ENCODE measurements around the gene ZNF432. TPM values are rescaled to one million over a fixed set of nuclear protein-coding genes. Genes with fewer than 3 reads are reported as not detected.

Gene ZNF432
- total and polyA plus RNA-seq, 2 of the 13 experiments (the other 11 are each of a cell fraction or from before 2014, with no cell fraction given), result 4.1 to 8.7 TPM

DNA sequence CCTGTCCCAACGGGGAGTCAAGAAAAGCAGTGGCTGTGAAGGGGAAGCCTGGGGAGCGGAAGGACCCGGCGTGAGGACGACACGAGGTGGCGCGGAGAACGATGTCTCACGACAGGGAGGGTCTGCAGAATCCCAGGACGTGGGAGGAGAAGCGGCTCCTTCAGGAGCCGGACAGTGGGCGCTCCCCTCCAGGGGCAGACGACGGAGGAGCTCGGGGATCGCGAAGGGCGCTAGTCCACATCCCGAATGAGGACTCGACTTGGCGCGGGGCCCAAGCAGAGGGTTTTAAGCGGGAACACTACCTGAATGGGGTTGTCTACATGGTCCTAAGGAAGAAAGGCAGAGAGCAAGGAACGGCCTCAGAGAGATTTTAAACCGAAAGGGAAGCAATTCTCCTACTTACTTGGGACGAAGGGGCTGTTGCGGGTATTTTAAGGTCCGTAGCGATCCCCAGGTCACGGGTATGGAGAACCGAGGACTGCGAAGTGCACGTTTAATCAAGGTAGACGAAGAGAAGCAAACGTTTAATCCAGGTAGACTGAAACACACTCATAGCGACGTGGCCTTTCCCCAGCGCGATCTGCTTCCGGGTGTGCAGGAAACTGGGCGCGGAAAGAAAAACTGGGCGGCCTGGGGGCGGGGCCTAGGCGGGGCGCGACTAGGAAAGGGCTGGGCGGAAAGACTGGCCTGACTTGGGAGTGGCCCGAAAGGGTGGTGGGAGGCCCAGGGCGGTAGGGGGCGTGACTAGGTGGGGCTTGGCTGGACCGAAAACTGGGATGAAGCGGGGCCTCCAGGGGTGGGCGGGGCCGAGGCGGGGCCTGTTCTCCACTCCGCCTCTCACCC lies 46.8 kb upstream of the ZNF432 start, which contains the start of gene ZNF841 (continued):
- no peak; the same call in 1 of the 2 replicates for TF ChIP-seq ZNF331 (CRISPR knock-in tag; IDR thresholded peaks at IDR 0.05)
- TF ChIP-seq ZNF124 (CRISPR knock-in tag; IDR thresholded peaks at IDR 0.05), result no peak
- TF ChIP-seq MEF2D (CRISPR knock-in tag; IDR thresholded peaks at IDR 0.05), result no peak
- no peak for TF ChIP-seq SOX13 (IDR thresholded peaks at IDR 0.05)
- TF ChIP-seq SOX13 (CRISPR knock-in tag; conservative IDR thresholded peaks at IDR 0.05 in 1 of 2, IDR thresholded peaks at IDR 0.05 in 1 of 2), result no peak; a peak in 1 of 4 replicates
- peak; percentile 59 for TF ChIP-seq ZFX (CRISPR knock-in tag; IDR thresholded peaks at IDR 0.05; ENCODE audit: low read depth)
- no peak for TF ChIP-seq CBX5 (CRISPR knock-in tag; IDR thresholded peaks at IDR 0.05; ENCODE audit: borderline replicate concordance)
- TF ChIP-seq ZNF883 (CRISPR knock-in tag; IDR thresholded peaks at IDR 0.05; ENCODE audit: not compliant biosample characterization), result peak; percentile 16
- TF ChIP-seq, protein P1, sequence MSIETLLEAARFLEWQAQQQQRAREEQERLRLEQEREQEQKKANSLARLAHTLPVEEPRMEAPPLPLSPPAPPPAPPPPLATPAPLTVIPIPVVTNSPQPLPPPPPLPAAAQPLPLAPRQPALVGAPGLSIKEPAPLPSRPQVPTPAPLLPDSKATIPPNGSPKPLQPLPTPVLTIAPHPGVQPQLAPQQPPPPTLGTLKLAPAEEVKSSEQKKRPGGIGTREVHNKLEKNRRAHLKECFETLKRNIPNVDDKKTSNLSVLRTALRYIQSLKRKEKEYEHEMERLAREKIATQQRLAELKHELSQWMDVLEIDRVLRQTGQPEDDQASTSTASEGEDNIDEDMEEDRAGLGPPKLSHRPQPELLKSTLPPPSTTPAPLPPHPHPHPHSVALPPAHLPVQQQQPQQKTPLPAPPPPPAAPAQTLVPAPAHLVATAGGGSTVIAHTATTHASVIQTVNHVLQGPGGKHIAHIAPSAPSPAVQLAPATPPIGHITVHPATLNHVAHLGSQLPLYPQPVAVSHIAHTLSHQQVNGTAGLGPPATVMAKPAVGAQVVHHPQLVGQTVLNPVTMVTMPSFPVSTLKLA (IDR thresholded peaks at IDR 0.05), result no peak
- TF ChIP-seq, protein P2, sequence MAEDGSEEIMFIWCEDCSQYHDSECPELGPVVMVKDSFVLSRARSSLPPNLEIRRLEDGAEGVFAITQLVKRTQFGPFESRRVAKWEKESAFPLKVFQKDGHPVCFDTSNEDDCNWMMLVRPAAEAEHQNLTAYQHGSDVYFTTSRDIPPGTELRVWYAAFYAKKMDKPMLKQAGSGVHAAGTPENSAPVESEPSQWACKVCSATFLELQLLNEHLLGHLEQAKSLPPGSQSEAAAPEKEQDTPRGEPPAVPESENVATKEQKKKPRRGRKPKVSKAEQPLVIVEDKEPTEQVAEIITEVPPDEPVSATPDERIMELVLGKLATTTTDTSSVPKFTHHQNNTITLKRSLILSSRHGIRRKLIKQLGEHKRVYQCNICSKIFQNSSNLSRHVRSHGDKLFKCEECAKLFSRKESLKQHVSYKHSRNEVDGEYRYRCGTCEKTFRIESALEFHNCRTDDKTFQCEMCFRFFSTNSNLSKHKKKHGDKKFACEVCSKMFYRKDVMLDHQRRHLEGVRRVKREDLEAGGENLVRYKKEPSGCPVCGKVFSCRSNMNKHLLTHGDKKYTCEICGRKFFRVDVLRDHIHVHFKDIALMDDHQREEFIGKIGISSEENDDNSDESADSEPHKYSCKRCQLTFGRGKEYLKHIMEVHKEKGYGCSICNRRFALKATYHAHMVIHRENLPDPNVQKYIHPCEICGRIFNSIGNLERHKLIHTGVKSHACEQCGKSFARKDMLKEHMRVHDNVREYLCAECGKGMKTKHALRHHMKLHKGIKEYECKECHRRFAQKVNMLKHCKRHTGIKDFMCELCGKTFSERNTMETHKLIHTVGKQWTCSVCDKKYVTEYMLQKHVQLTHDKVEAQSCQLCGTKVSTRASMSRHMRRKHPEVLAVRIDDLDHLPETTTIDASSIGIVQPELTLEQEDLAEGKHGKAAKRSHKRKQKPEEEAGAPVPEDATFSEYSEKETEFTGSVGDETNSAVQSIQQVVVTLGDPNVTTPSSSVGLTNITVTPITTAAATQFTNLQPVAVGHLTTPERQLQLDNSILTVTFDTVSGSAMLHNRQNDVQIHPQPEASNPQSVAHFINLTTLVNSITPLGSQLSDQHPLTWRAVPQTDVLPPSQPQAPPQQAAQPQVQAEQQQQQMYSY (CRISPR knock-in tag; IDR thresholded peaks at IDR 0.05), result peak; percentile 91
- TF ChIP-seq, protein P3, sequence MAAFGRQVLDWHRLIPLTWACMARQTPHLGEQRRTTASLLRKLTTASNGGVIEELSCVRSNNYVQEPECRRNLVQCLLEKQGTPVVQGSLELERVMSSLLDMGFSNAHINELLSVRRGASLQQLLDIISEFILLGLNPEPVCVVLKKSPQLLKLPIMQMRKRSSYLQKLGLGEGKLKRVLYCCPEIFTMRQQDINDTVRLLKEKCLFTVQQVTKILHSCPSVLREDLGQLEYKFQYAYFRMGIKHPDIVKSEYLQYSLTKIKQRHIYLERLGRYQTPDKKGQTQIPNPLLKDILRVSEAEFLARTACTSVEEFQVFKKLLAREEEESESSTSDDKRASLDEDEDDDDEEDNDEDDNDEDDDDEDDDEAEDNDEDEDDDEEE (CRISPR knock-in tag; IDR thresholded peaks at IDR 0.05), result no peak
- no peak for TF ChIP-seq RFX3 (CRISPR knock-in tag; IDR thresholded peaks at IDR 0.05)
- peak; percentile 43; the same call in 1 of the 2 replicates for TF ChIP-seq HDAC1 (CRISPR knock-in tag; IDR thresholded peaks at IDR 0.05)
- 0 out of 2 replicates have a peak, but pooled peaks have one; percentile 30 for TF ChIP-seq PHF21A (CRISPR knock-in tag; IDR thresholded peaks at IDR 0.05)
- TF ChIP-seq, protein P4, sequence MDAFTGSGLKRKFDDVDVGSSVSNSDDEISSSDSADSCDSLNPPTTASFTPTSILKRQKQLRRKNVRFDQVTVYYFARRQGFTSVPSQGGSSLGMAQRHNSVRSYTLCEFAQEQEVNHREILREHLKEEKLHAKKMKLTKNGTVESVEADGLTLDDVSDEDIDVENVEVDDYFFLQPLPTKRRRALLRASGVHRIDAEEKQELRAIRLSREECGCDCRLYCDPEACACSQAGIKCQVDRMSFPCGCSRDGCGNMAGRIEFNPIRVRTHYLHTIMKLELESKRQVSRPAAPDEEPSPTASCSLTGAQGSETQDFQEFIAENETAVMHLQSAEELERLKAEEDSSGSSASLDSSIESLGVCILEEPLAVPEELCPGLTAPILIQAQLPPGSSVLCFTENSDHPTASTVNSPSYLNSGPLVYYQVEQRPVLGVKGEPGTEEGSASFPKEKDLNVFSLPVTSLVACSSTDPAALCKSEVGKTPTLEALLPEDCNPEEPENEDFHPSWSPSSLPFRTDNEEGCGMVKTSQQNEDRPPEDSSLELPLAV (CRISPR knock-in tag; conservative IDR thresholded peaks at IDR 0.05; ENCODE audit: low read depth), result no peak
- no peak for TF ChIP-seq ZFYVE20 (CRISPR knock-in tag; IDR thresholded peaks at IDR 0.05; ENCODE audit: borderline replicate concordance, low read depth)
- peak; percentile 72 for TF ChIP-seq PHF8 (CRISPR knock-in tag; IDR thresholded peaks at IDR 0.05)
- TF ChIP-seq ZBTB21 (CRISPR knock-in tag; IDR thresholded peaks at IDR 0.05), result no peak
- no peak for TF ChIP-seq ZBTB7B (CRISPR knock-in tag; IDR thresholded peaks at IDR 0.05)
- no peak for TF ChIP-seq ZNF878 (CRISPR knock-in tag; IDR thresholded peaks at IDR 0.05)
- TF ChIP-seq YEATS2 (CRISPR knock-in tag; IDR thresholded peaks at IDR 0.05; ENCODE audit: borderline replicate concordance), result no peak
- no peak for TF ChIP-seq EZH2 (conservative IDR thresholded peaks at IDR 0.05; ENCODE audit: low read depth, low read length)
- TF ChIP-seq GABPB1 (CRISPR knock-in tag; IDR thresholded peaks at IDR 0.05), result peak; percentile 92
